AG20443 (cell line): ENCODE data around the gene CCDC69.

ENCODE experiments used
- DNase-seq: peaks from one replicate; pipeline ENCODE4 v3.0.0; 2012; ENCODE audit warnings: low spot score, mixed read lengths

Gene CCDC69

DNA sequence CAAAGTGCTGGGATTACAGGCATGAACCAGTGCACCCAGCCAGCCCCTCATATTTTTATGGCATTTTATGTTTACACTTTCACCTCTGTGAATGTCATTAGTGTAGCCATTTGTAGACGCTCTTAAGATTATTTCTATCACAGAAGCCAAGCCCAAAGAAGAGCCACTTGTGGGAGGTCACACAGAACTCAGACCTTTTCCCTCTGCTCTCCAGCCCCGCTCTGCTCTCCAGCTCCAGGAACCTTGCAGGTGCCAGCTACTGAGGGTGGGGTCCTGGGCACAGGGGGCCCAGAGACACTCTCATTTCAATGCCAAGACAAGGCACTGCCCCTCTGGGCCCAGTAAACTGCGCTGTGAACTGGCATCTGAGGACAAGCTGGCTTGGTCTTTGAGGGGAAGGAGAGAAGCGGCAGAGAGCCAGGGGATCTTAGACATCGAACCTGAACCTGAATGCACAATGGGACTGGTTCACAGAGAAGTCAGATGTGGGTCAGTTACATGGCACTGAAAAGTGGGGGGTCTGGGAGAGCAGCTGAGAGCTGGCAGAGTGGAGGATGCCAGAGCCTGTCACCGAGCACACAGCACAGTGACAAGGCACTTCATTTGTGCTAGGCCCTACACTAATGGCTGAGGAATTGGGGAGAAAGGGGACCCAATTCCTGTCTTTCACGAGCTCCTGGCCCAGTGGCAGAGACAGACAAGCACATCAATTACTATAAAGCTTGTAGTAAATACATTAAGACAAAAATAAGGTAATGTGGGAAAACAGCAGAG is 83.0 kb downstream of the CCDC69 start:
- no peak for DNase-seq

DNA sequence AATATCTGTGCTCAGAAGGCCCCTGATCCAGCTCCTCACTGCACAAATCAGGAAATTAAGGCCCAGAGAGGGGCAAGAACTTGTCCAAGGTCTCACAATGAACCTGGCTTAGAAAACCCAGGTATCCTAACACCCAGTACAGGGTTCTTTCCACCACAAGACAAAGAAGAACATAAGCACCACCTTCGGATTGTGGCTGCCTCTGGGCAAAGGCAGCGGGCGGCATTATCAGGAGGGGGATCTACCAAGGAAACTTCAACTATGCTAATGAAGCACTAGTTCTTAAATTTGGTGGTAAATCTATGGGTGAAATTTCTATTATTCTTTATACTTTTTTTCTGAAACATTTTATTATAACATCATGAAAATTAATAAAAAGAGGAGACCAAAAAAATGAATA is 84.2 kb downstream of the CCDC69 start:
- no peak for DNase-seq

DNA sequence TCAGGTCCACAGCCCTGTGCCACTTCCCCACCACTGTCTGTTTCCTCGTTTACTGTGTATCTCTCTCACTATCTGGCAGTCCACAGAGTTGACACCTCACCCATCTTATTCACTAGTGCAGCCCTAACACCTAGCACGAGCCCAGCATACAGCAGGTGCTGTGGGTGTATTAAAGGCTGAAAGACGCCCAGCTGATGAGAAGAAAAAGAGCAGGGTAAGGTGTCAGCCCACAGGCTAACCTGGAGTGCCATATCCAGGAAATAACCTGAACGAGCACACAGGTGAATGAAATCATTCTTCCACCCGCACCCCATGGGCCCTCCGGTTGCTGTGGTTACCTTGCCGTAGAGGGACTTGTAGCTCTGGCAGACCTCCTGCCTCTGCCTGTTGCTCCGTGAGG is 84.9 kb downstream of the CCDC69 start:
- DNase-seq: no peak

DNA sequence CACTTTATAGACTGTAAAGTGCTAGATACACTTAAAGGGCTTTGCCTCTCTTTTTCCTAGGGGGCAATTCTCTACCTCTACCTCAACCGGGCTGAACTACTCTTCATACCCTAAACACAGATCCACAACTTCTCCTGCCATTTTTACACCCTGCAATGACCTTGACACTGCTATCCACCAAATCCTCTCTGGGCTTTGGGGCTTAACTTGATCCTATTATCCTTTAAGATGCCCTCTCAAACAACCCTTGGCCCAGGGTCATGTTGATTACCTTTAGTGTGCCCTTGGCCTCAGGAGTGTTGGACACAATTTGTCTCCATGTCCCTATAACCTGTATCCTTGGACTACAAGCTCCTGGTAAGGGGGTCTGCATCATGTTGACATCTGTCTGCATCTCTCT is 85.8 kb downstream of the CCDC69 start:
- DNase-seq: no peak

DNA sequence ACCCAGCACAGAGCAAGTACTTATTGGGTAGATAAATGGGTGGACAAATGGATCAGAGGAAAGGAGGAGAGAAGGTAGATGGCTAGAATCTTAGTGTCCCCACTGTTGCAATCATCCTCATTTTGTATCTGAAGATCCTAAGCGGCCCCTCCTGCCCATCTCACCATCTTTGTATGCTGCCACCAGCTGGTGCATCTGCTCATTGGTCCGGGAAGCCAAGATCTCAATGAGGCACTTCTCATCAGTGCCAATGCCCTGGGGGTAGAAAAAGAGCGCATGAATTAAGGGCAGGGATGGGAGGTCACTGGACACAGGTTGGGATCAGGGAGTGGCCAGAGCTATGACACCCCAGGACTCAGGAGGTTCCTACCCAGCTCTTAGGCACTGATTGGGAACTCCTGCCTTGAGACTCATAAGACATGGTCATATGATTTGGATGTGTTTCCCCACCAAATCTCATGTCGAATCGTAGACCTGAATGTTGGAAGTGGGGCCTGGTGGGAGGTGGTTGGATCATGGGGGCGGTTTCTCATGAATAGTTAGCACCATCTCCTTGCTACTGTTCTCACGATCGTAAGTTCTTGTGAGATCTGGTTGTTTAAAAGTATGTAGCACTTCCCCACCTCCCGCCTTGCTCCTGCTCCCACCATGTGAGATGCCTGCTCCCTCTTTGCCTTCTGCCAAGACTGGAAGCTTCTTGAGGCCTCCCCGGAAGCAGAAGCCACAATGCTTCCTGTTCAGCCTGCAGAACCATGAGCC is 86.6 kb downstream of the CCDC69 start:
- DNase-seq: no peak

DNA sequence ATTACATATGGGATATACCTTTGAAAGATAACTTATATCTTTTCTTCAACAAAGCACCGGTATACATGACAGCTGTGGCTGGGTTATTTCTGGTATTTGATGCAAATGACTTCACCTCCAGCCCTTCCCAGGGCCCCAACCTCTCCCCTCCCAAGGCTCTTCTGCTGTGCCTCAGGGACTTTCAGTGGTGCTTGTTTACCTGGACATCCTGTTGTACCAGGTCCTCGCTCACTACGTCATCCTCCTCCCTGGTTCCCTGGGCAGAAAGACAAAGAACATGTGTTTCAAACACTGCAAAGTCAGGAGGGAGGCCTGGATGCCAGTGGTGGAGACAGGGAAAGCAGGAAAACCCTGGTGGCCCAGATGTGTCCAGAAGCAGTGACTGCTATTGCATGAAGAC is 89.7 kb downstream of the CCDC69 start:
- DNase-seq: no peak

DNA sequence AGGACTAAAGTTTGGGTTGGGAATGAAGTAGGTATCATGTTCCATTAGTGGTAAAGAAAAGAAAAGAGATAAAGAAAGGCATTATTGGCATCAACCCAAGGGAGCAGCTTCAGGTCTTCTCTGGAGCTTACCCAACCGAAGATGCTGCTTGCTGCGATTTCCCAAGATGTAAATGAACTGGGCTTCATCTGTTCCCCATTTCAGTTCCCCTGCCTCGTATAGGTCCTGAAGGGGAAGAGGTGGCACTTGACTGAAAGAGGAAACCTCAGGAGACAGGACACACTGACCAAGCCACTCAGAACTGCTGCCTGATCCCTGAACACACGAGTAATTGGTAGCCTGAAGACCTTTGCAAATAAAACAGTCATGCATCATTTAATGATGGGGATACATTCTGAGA is 90.9 kb downstream of the CCDC69 start:
- DNase-seq: no peak
